HEK293 (cell line): ENCODE results near the gene B3GNT9.

Experiments
- CTCF ChIA-PET: fragments of 350-600 bp; formaldehyde crosslinking; extraction: SDS; loops from one replicate; lab custom pipeline; 2021; ENCODE audit warnings: antibody characterized with exemption; lab: Yijun Ruan, JAX
- POLR2A ChIA-PET: fragments of 300-600 bp; formaldehyde crosslinking; extraction: SDS; loops from one replicate; lab custom pipeline; 2020; ENCODE audit warnings: antibody characterized with exemption, inconsistent platforms; lab: Yijun Ruan, JAX
- H3K27ac ChIP-seq: fragments of 200-500 bp; sonication (Bioruptor generic); 2 replicates; pipeline ENCODE4 v1.5.1; 2014; ENCODE audit warnings: low read depth, low read length, control low read depth, inconsistent platforms; ENCODE audit errors: extremely low read depth
- H3K36me3 ChIP-seq, 2 experiments: fragments of 200-500 bp in 1 of 2; sonication (Bioruptor generic) in 1 of 2; 1 replicate in 1 of 2; 2 replicates in 1 of 2; pipeline ENCODE4 v1.5.1; 2014 to 2017; ENCODE audit warnings: inconsistent platforms in 2 of 2, low read length in 2 of 2; ENCODE audit not compliant: control insufficient read depth in 2 of 2, insufficient read depth in 1 of 2
- H3K4me1 ChIP-seq: fragments of 200-500 bp; sonication (Bioruptor generic); 2 replicates; pipeline ENCODE4 v1.5.1; 2014; ENCODE audit warnings: mild to moderate bottlenecking, low read length, inconsistent platforms; ENCODE audit not compliant: control insufficient read depth, insufficient read depth
- H3K4me3 ChIP-seq: 2 replicates; pipeline ENCODE4 v1.5.1; 2011; ENCODE audit warnings: low read depth, mild to moderate bottlenecking, control low read depth, low read length, moderate library complexity
- H3K9me3 ChIP-seq: fragments of 200-500 bp; sonication (Bioruptor generic); 2 replicates; pipeline ENCODE4 v1.5.1; 2014; ENCODE audit warnings: low read depth, low read length, inconsistent platforms; ENCODE audit not compliant: control insufficient read depth, insufficient read depth
- CTCF ChIP-seq: fragments of 450-650 bp; formaldehyde crosslinking; IDR thresholded peaks from 2 replicates; pipeline ENCODE4 v1.5.1; 2016; ENCODE audit warnings: missing biosample characterization, missing genetic modification characterization
- GFI1B ChIP-seq: fragments of 450-650 bp; formaldehyde crosslinking; IDR thresholded peaks from 2 replicates; pipeline ENCODE4 v1.5.1; 2016; ENCODE audit warnings: missing biosample characterization, missing genetic modification characterization
- HOXA7 ChIP-seq: sonication (generic); formaldehyde crosslinking; IDR thresholded peaks from 2 replicates; pipeline ENCODE4 v1.8.1; 2022; ENCODE audit warnings: missing genetic modification reagents, borderline replicate concordance
- INSM2 ChIP-seq: fragments of 450-650 bp; formaldehyde crosslinking; IDR thresholded peaks from 2 replicates; pipeline ENCODE4 v1.5.1; 2016; ENCODE audit warnings: missing biosample characterization, missing genetic modification characterization
- KLF10 ChIP-seq: fragments of 450-650 bp; IDR thresholded peaks from 2 replicates; pipeline ENCODE4 v1.5.1; 2018; ENCODE audit warnings: missing biosample characterization, mild to moderate bottlenecking, missing genetic modification characterization
- ZNF138 ChIP-seq: fragments of 450-650 bp; formaldehyde crosslinking; IDR thresholded peaks from 2 replicates; pipeline ENCODE4 v1.5.1; 2016; ENCODE audit warnings: missing biosample characterization, missing genetic modification characterization, borderline replicate concordance
- ZNF16 ChIP-seq: fragments of 450-650 bp; formaldehyde crosslinking; IDR thresholded peaks from 2 replicates; pipeline ENCODE4 v1.5.1; 2016; ENCODE audit warnings: low read depth, missing biosample characterization, missing genetic modification characterization
- ZNF169 ChIP-seq: fragments of 450-650 bp; formaldehyde crosslinking; IDR thresholded peaks from 2 replicates; pipeline ENCODE4 v1.5.1; 2016; ENCODE audit warnings: missing biosample characterization, missing genetic modification characterization
- ZNF19 ChIP-seq: fragments of 450-650 bp; formaldehyde crosslinking; IDR thresholded peaks from 2 replicates; pipeline ENCODE4; 2016; ENCODE audit warnings: missing biosample characterization, missing genetic modification characterization, low read depth
- ZNF280C ChIP-seq: fragments of 450-650 bp; formaldehyde crosslinking; IDR thresholded peaks from 2 replicates; pipeline ENCODE4 v1.5.1; 2016; ENCODE audit warnings: missing biosample characterization, missing genetic modification characterization
- ZNF366 ChIP-seq: fragments of 450-650 bp; formaldehyde crosslinking; conservative IDR thresholded peaks from 2 replicates; pipeline ENCODE4 v1.5.1; 2016; ENCODE audit warnings: missing biosample characterization, missing genetic modification characterization
- ZNF514 ChIP-seq: fragments of 450-650 bp; formaldehyde crosslinking; IDR thresholded peaks from 2 replicates; pipeline ENCODE4 v1.5.1; 2016; ENCODE audit warnings: missing biosample characterization, missing genetic modification characterization
- ZNF521 ChIP-seq: fragments of 450-650 bp; formaldehyde crosslinking; IDR thresholded peaks from 2 replicates; pipeline ENCODE4 v1.5.1; 2017; ENCODE audit warnings: missing biosample characterization, mild to moderate bottlenecking, missing genetic modification characterization
- ZNF560 ChIP-seq: fragments of 450-650 bp; formaldehyde crosslinking; IDR thresholded peaks from 2 replicates; pipeline ENCODE4 v1.5.1; 2017; ENCODE audit warnings: missing biosample characterization, missing genetic modification characterization, borderline replicate concordance
- ZNF571 ChIP-seq: fragments of 450-650 bp; formaldehyde crosslinking; IDR thresholded peaks from 2 replicates; pipeline ENCODE4 v1.5.0; 2017; ENCODE audit warnings: missing biosample characterization, missing genetic modification characterization
- ZNF645 ChIP-seq: fragments of 450-650 bp; formaldehyde crosslinking; IDR thresholded peaks from 2 replicates; pipeline ENCODE4; 2016; ENCODE audit warnings: missing biosample characterization, missing genetic modification characterization
- ZNF843 ChIP-seq: fragments of 450-650 bp; formaldehyde crosslinking; IDR thresholded peaks from 2 replicates; pipeline ENCODE4 v1.5.1; 2016; ENCODE audit warnings: missing biosample characterization, missing genetic modification characterization
- ZSCAN16 ChIP-seq: fragments of 450-650 bp; formaldehyde crosslinking; IDR thresholded peaks from 2 replicates; pipeline ENCODE4 v1.5.1; 2016; ENCODE audit warnings: missing biosample characterization, missing genetic modification characterization

Gene B3GNT9

GRCh38 chr16:67166110-67166547 lies 15.3 kb upstream of the B3GNT9 start:
- peaks cover 0 to 3% of the 10 kb centered on the region in 2 experiments; a peak in 1 of 3 replicates for H3K36me3 ChIP-seq
- CTCF ChIA-PET = no interaction called here
- no peak for TF ChIP-seq INSM2 (tag by site-specific recombination)
- TF ChIP-seq ZNF169 (tag by site-specific recombination) = no peak
- no peak for TF ChIP-seq ZNF280C (tag by site-specific recombination)
- no peak for TF ChIP-seq ZSCAN16
- no peak for TF ChIP-seq ZNF560 (tag by site-specific recombination)
- TF ChIP-seq ZNF514 (tag by site-specific recombination) = no peak
- TF ChIP-seq HOXA7 (CRISPR knock-in tag) = no peak
- TF ChIP-seq ZNF571 (tag by site-specific recombination) = no peak
- TF ChIP-seq ZNF843 (tag by site-specific recombination) = no peak
- no peak for TF ChIP-seq KLF10 (tag by site-specific recombination)
- no peak for TF ChIP-seq CTCF (tag by site-specific recombination)
- TF ChIP-seq GFI1B (tag by site-specific recombination) = no peak
- H3K9me3 ChIP-seq = no peaks in the 10 kb centered on the region
- POLR2A ChIA-PET = no interaction called here
- no peak overlapping the region for H3K27ac ChIP-seq
- H3K4me1 ChIP-seq = no peaks in the 10 kb centered on the region; the same call in 1 of the 2 replicates
- H3K4me3 ChIP-seq = no peak overlapping the region

- Histone ChIP-seq H3K27ac (no peak overlapping the region), H3K36me3 (peaks cover 0 to 3% of the 10 kb centered on the region in 2 experiments; a peak in 1 of 3 replicates), H3K4me3 (no peak overlapping the region), H3K4me1 (no peaks in the 10 kb centered on the region), H3K9me3 (no peaks in the 10 kb centered on the region)
- TF ChIP-seq ZNF138 (tag by site-specific recombination) (no peak), ZNF645 (no peak), ZNF19 (tag by site-specific recombination) (no peak), ZNF366 (no peak), ZNF16 (no peak), HOXA7 (CRISPR knock-in tag) (no peak), ZNF521 (tag by site-specific recombination) (no peak), ZNF843 (tag by site-specific recombination) (no peak)
- POLR2A ChIA-PET = no interaction called here
- CTCF ChIA-PET = no interaction called here
Measured at GRCh38 chr16:67165121-67166078, 14.6 kb upstream of the B3GNT9 start.
